T-helper 1 cell treated with Interleukin-12 subunit alpha and Interleukin-12 subunit beta and Interleukin-4 antibody, amounts not matched to agents 30 μg/mL and 1 μg/mL, for 36 hours (primary cell): ENCODE measurements around the gene ATP6V0C.

Experiments
- H3K27ac Mint-ChIP-seq: one replicate; pipeline ENCODE4 v1.8.0; 2021; ENCODE audit warnings: mild to moderate bottlenecking, mixed read lengths
- H3K27me3 Mint-ChIP-seq: one replicate; pipeline ENCODE4 v1.8.0; 2021; ENCODE audit warnings: low read depth, mixed read lengths
- H3K36me3 Mint-ChIP-seq: one replicate; pipeline ENCODE4 v1.8.0; 2021; ENCODE audit warnings: low read depth, mixed read lengths
- H3K4me1 Mint-ChIP-seq: one replicate; pipeline ENCODE4 v1.8.0; 2021; ENCODE audit warnings: low read depth, mixed read lengths
- H3K4me3 Mint-ChIP-seq: one replicate; pipeline ENCODE4 v1.8.0; 2021; ENCODE audit warnings: mild to moderate bottlenecking, moderate library complexity, mixed read lengths
- H3K9me3 Mint-ChIP-seq: one replicate; pipeline ENCODE4 v1.8.0; 2021; ENCODE audit warnings: mixed read lengths

ATP6V0C gene

DNA sequence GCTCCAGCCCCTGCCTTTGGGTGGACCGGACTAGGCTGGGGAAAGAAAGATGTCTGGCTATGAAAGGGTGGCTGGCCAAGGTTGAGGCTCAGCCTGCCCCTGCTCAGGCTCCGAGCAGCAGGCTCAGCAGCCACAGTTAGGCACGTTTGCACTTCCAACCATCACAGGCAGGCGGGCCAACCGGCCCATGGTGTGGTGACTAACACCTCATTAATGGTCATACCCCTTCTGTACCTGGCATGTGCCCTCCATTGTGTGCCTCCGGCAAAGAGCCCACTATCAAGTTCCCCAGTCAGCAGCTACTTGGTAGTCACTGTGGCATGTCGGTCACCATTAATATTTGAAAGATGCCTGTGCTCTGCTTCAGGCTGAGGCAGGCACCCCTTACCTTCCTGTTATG lies 32.1 kb upstream of the ATP6V0C start:
- peaks cover 4% of the 10 kb centered on the region for H3K27me3 Mint-ChIP-seq
- H3K9me3 Mint-ChIP-seq, result no peaks in the 10 kb centered on the region
- H3K4me1 Mint-ChIP-seq, result peaks cover 10% of the 10 kb centered on the region
- no peak overlapping the region for H3K27ac Mint-ChIP-seq
- no peaks in the 10 kb centered on the region for H3K36me3 Mint-ChIP-seq
- no peak overlapping the region for H3K4me3 Mint-ChIP-seq

DNA sequence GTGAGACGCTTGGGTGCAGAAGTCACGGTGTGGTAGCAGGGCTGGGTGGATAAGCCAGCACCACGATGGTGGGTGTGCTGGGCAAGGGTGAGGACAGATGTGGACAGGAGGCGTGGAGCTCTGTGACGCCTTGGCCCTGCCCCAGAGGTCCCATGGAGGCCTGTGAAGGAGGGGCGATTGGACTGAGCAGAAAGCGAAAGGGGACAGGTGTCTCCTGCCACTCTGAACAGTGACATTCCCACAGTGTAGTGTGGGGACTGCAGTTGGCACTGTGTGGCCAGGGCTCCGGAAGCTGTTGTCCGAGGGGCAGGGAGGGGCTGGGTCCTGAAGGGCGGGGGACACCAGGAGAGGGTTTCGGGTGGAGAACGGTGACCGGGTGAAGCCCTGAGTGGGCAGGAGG lies 31.5 kb upstream of the ATP6V0C start:
- Mint-ChIP-seq H3K27ac (no peak overlapping the region), H3K4me1 (peaks cover 11% of the 10 kb centered on the region), H3K9me3 (no peaks in the 10 kb centered on the region)

DNA sequence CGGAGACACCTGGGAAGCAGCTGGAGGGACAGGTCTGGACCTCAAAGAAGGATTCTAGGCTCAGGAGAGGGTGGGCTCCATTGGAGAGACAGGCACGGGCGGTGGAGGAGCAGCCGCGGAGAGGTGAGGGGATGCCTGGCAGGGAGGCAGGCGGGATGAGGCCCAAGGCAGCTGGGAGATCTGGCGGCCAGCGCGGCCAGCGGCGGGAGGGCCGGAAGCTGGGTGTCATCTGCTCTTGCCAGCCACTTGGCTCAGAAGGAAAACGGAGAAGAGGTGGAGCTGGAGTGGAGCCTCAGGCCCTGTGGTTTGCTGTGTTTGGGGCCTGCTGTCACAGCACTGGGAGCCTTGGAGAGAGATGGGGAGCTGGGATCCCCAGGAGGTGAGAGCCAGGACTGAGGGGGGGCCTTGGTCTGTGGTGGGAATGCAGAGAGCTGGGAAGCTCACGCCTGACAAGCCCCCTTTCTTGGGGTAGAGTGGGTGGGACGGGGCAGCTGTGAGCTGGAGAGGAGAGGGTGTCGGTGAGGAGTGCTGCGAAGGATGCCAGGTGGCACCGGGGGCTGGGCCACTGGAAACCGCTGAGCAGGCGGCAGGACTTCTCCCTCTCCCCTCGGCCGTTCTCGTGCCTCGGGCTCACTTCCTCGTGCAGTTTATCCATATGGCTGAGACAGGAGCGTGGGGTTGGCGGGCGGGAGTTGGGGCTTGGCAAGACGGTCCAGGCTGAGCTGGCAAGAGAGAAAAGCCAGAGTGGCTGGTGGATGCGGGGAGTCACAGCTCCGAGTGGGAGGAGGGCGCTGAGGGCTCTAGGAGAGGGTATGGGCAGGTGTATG lies 30.8 kb upstream of the ATP6V0C start:
- no peak overlapping the region for H3K4me3 Mint-ChIP-seq
- peak overlapping the region; percentile 36 for H3K27ac Mint-ChIP-seq
- H3K9me3 Mint-ChIP-seq, result no peaks in the 10 kb centered on the region

More for the DNA sequence above, 31.5 kb upstream of the ATP6V0C start:
- H3K27me3 Mint-ChIP-seq, result no peaks in the 10 kb centered on the region
- H3K4me3 Mint-ChIP-seq, result no peak overlapping the region
- no peaks in the 10 kb centered on the region for H3K36me3 Mint-ChIP-seq

DNA sequence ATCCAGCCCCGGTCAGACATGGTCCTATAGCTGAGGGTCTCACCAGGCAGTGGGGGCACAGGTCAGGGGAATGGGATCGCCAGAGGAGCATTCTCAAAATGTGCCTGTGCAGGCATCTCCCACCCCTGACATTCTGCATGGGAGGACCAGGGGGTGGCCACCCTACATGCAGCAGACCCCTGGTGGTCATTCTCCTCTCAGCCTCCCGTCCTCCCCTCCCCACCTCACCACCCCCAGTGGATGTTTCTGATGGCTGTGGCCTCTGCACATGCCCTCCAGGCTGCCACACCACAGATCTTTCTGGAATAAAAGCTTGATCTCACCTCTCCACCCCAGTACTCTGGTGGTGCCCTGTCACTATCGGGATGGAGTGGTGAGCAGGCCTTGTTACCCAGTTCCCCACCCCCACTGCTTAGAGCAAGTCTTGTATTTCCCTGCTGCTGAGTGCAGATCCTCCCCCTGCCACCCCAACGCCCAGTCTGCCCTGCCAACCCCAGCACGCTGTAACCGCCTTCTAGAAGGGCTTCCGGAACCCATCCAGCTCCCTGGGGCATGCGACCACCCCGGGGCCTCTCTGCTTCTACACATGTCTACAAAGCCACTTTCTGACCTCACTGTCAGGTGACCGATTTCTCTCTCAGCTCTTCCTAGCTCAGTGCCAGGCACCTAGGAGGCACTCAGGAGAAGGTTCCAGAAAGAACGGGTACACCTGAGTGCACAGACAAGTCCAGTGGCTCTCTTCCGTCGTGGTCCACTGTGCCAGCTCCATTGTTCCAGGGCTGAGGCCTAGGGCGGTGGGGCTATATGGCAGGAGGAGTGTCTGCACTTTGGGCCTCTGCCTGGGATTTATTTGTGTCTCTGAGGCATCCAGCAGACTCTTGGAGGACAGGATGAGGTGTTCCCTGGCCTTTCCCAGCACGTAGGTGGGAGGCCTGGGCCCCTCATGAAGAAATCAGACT lies 29.5 kb upstream of the ATP6V0C start:
- Mint-ChIP-seq H3K4me3 (no peak overlapping the region), H3K27ac (no peak overlapping the region), H3K9me3 (no peaks in the 10 kb centered on the region), H3K27me3 (no peaks in the 10 kb centered on the region), H3K36me3 (no peaks in the 10 kb centered on the region), H3K4me1 (peaks cover 15% of the 10 kb centered on the region)

More for the DNA sequence above, 30.8 kb upstream of the ATP6V0C start:
- H3K27me3 Mint-ChIP-seq, result no peaks in the 10 kb centered on the region
- H3K4me1 Mint-ChIP-seq, result peaks cover 15% of the 10 kb centered on the region
- H3K36me3 Mint-ChIP-seq, result no peaks in the 10 kb centered on the region

DNA sequence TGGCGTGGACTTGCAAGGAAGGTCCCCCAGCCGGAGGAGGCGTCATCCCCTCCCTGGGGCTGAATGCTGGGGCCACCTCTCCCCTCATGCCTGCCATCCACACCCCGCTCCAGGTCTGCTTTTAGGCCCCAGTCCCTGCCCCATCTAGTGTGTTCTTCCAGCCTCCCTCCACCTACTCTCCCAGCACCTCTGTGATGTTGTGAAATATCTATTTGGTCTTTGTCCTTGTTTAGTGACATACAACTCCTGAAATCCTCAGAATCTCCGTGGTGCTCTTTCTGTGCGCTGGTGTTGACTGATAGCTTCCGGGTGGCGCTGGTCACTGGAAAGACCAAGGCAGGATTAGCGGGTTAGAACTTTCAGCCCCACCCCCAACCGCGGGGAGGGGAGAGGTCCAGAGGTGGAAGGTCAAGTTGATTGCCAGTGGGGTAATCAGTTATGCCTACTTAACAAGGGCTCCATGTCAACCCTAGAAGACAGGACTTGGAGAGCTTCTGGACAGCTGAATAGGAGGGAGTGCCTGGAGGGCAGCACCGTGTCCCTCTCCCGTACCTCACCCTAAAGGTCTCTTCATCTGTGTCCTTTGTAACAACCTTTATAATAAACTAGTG lies 28.7 kb upstream of the ATP6V0C start:
- Mint-ChIP-seq H3K9me3 (no peaks in the 10 kb centered on the region), H3K4me3 (no peak overlapping the region), H3K4me1 (peaks cover 15% of the 10 kb centered on the region), H3K27me3 (no peaks in the 10 kb centered on the region), H3K27ac (peak overlapping the region; percentile 15), H3K36me3 (no peaks in the 10 kb centered on the region)

DNA sequence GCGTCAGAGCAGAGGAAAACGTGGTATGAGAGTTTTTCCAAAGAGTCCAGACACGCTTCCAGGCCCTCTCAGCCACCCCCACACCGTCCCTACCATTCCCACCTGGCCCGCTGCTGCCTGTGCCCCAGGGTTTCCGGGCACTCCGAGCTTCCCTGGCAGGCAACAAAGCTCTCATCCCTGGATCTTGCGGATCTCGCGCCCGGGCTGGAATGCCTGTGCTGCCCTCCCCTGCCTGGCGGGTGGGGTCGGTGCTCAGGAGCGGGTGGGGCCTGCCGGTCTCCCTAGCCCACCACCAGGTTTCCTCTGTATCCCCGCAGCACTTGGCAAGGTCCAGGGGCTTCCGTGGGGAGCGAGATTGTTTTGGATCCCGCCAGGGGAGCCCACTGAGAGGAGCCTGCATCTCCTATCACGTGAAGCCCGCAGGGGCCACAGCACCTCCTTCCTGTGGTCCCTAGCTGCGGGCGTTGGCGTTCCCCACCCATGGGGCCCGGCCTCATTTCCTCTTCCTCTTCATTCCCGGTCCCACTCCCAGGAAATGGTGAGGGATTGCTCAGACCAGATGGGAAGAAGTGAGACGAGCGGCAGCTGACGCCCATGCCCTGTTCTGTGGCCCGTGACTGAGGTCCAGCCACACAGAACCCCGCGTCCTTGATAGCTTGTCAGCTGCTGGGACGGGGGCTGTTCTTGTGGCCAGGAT lies 27.8 kb upstream of the ATP6V0C start:
- Mint-ChIP-seq H3K9me3 (no peaks in the 10 kb centered on the region), H3K27me3 (no peaks in the 10 kb centered on the region), H3K4me3 (no peak overlapping the region), H3K36me3 (no peaks in the 10 kb centered on the region), H3K4me1 (peaks cover 15% of the 10 kb centered on the region), H3K27ac (no peak overlapping the region)

DNA sequence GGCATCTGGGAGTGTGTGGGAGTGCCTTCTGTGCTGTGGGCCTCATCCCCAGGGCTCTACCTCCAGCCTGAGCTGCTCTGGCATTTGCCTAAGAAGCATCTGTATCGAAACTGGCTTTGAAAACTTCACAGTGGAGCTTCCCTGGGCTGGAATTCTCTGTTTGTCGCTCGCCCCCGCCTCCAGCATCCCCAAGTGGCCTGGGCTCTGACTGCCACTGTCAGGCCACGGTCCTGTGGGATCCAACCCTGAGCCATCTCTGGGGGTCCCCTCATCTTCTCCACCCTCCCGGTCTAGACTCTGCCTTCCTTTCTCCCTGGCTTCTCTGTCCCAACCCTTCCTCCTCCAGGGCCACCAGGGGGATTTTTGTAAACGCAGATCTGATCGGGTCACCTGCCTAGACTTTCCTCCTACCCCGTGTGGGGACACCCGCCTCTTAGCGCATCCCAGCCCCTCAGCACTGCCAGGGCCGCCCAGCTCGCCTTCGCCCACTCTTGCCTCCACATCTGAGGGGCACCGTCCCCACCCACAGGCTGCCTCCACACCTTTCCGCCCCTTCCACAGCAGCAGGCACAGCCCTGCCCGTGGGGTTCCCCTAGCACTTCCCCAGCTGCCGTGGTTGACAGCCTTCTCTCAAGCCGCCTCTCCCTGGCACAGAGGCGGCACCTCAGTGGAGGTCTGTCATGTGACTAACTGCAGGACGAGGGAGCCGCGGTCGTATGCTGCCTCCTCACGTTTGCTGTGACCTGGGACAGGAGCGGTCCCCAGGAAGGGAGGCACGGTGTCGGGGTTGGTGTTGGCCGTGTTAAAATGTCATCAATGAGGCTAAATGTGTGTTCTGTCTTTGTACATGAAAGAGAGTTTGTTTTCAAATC lies 26.9 kb upstream of the ATP6V0C start:
- H3K36me3 Mint-ChIP-seq, result no peaks in the 10 kb centered on the region
- peaks cover 15% of the 10 kb centered on the region for H3K4me1 Mint-ChIP-seq
- H3K27ac Mint-ChIP-seq, result peak overlapping the region; percentile 82
- no peaks in the 10 kb centered on the region for H3K9me3 Mint-ChIP-seq
- H3K4me3 Mint-ChIP-seq, result peak overlapping the region; percentile 55
- H3K27me3 Mint-ChIP-seq, result no peaks in the 10 kb centered on the region

DNA sequence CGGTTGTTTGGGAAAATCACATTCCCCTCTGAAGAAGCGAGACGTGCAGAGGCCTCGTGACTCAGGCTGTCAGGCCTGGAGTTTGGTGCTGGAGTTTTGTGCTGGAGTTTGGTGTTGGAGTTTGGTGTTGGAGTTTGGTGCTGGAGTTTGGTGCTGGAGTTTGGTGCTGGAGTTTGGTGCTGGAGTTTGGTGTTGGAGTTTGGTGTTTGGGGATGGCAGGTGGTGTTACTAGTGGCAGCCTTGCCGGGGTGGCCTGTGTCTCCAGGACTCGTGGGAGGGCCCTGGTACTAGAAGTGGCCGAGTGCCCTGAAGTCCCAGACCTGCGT lies 26.3 kb upstream of the ATP6V0C start:
- H3K4me3 Mint-ChIP-seq, result peak overlapping the region; percentile 55
- H3K27ac Mint-ChIP-seq, result peak overlapping the region; percentile 82
- H3K27me3 Mint-ChIP-seq, result no peaks in the 10 kb centered on the region
- H3K36me3 Mint-ChIP-seq, result no peaks in the 10 kb centered on the region
- H3K4me1 Mint-ChIP-seq, result peaks cover 15% of the 10 kb centered on the region
- H3K9me3 Mint-ChIP-seq, result no peaks in the 10 kb centered on the region

DNA sequence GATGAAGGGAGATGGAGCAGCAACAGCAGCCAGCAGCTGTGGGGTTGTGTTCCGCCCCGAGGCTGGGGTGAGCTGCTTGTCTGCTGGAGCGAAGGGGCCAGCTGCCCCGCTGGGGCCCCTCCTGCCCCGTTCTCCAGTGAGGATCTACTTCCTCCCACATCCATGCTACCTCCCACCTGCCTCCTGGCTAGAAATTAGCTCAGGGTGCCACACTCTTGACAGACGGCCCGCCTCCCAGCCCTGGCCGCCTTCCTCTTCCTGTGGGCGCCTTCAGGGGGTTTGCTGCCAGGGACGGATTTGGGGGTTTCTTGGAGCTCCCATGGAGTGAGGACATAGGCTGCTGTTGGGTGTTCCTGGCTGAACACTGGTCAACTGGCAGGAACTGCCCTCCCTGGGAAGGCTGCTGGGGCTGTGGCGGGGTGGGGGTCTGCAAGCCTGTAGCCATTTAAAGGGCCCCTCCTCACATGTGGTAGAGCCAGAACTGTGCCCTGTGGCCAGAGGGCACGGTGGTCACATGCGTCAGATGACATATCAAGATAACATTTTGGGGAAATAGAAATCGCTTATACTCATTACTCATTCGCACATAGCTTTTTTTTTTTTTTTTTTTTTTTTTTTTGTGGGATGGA lies 25.7 kb upstream of the ATP6V0C start:
- Mint-ChIP-seq H3K9me3 (no peaks in the 10 kb centered on the region), H3K27ac (no peak overlapping the region), H3K27me3 (no peaks in the 10 kb centered on the region), H3K36me3 (no peaks in the 10 kb centered on the region), H3K4me1 (peaks cover 15% of the 10 kb centered on the region), H3K4me3 (no peak overlapping the region)

DNA sequence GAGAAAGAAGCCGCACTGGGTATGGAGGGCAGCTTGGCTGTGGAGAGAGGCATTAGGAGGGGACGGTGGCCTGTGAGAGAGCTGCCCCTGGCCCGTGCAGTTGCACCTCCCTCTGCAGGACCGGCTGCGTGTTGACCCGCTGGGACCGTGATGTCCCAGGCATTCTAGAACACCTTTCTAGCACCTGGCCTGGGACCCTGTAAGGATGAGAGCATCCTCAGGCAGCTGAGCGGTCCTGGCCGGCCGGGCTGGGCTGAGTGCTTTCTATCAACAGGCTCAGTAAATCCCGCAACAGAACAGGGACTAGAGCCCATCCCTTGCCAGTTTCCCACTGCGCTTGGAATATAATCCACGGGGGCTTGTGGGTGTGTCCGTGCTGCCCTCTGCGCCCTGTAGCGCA lies 24.2 kb upstream of the ATP6V0C start:
- H3K9me3 Mint-ChIP-seq, result no peaks in the 10 kb centered on the region
- no peak overlapping the region for H3K27ac Mint-ChIP-seq
- no peaks in the 10 kb centered on the region for H3K36me3 Mint-ChIP-seq
- no peak overlapping the region for H3K4me3 Mint-ChIP-seq
- no peaks in the 10 kb centered on the region for H3K27me3 Mint-ChIP-seq
- H3K4me1 Mint-ChIP-seq, result peaks cover 15% of the 10 kb centered on the region

DNA sequence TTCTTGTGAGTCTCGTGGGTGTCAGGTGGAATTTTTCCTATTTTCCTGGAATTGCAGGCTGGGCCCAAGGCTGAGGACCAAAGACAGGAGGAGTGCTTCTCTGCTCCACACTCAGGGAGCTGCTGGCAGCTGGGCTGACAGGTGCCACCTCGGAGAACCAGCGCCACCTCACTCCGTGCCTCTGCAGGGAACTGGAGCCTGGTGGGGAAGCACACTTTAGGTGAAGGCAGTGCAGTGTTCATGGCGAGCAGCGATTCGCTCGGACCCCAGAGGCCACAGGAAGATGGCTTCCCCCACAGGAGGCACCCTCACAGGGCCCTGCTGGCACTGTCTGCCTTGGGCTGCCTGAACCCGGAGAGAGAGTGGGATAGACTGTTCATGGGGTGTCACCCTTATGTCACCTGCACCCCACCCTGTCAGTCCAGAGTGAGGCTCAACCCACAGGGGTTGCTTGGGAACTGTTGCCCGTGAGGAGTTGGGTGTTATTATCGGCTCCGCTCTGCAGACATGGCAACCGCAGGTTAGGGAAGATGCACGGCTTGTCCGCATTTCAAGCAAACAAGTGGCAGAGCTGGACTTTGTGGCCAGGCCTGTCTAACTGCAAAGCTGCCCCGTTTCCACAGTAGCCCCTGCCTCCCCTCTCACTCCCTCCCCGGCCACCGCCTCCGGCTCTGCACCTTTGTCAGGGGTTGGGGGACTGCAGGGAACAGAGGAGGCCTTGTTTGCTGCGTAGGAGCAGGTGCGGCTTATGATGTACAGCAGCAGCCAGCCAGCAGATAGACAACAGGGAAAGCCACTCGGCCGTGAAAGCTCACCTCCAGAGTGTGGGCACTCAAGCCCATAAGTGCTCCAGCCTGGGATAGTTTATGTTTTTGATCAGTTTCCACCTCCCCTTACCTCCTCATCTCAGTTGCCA lies 23.3 kb upstream of the ATP6V0C start:
- Mint-ChIP-seq H3K27ac (no peak overlapping the region), H3K27me3 (no peaks in the 10 kb centered on the region), H3K4me3 (no peak overlapping the region), H3K4me1 (peaks cover 13% of the 10 kb centered on the region), H3K36me3 (no peaks in the 10 kb centered on the region), H3K9me3 (no peaks in the 10 kb centered on the region)

DNA sequence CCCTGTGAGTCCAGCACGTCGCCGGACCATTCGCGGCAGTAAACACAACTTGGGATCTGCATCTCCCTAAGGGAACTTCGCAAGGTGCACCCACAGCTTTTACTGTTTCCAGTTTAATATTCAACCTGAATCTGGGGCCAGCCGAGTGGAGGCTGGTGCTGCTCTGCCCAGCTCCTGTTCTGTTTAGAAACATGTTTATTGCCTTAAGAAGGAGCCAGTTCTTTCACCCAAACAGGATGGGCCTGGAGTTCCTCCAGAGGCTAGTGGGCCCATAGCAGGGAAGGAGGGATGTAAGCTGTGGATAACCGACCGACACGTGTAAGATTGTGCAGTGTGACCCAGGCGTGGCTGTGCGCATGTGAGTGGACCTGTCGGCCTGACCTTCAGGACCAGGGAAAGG lies 21.5 kb upstream of the ATP6V0C start:
- no peak overlapping the region for H3K27ac Mint-ChIP-seq

More for the DNA sequence above, 21.5 kb upstream of the ATP6V0C start:
- H3K4me1 Mint-ChIP-seq, result peaks cover 3% of the 10 kb centered on the region
- no peaks in the 10 kb centered on the region for H3K9me3 Mint-ChIP-seq
- no peak overlapping the region for H3K4me3 Mint-ChIP-seq
- no peaks in the 10 kb centered on the region for H3K36me3 Mint-ChIP-seq
- no peaks in the 10 kb centered on the region for H3K27me3 Mint-ChIP-seq
